T-helper 9 cell (primary cell): ENCODE data around the gene DUOX1.

Experiments used
- DNase-seq: peaks from one replicate; pipeline ENCODE4 v3.0.0-alpha.2; 2020

The DUOX1 gene

GRCh38 chr15:45143946-45144345 is 14.2 kb downstream of the DUOX1 start:
- no peak for DNase-seq

DNA sequence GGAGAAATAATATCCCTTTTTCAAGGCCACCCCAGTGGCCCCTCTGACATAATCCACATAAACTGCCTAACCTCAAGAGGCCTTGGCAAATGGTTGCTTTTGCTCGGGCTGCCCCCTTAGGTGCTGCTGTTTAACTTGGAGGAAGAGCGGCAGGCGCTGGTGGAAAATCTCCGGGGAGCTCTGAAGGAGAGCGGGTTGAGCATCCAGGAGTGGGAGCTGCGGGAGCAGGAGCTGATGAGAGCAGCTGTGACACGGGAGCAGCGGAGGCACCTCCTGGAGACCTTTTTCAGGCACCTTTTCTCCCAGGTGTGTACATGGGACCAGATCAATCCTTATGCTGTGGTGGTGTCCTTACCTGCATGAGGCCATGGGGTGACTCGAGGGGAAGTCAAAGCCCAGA is 15.0 kb downstream of the DUOX1 start:
- DNase-seq = no peak

- no peak for DNase-seq
These were observed 16.6 kb downstream of the DUOX1 start for GRCh38 chr15:45146405-45146804.

GRCh38 chr15:45147606-45148005 is 17.8 kb downstream of the DUOX1 start:
- DNase-seq = no peak

GRCh38 chr15:45148076-45149059 is 18.6 kb downstream of the DUOX1 start:
- no peak for DNase-seq

GRCh38 chr15:45149060-45149459 is 19.3 kb downstream of the DUOX1 start:
- DNase-seq = no peak

GRCh38 chr15:45150481-45150880 is 20.7 kb downstream of the DUOX1 start:
- DNase-seq = no peak

DNA sequence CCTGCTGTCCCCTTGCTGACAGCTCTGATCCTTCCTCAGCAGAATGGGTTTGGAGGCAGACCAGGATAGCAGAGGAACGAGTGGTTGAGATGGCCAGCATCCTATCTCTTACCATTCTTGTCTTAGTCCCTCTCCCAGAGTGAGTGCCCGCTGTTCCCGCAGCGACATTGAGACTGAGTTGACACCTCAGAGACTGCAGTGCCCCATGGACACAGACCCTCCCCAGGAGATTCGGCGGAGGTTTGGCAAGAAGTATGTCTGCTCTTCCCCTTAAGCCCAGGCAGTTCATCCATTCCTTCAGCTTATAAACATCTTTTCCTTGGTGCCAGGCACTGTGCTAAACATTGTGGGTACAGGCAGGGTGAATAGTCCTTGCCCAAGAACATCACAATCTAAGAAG is 21.2 kb downstream of the DUOX1 start:
- no peak for DNase-seq

GRCh38 chr15:45151998-45152828 is 22.4 kb downstream of the DUOX1 start:
- DNase-seq = no peak

GRCh38 chr15:45155739-45156138 is 25.9 kb downstream of the DUOX1 start:
- no peak for DNase-seq

- no peak for DNase-seq
These were observed 27.1 kb downstream of the DUOX1 start for GRCh38 chr15:45156744-45157455.

DNA sequence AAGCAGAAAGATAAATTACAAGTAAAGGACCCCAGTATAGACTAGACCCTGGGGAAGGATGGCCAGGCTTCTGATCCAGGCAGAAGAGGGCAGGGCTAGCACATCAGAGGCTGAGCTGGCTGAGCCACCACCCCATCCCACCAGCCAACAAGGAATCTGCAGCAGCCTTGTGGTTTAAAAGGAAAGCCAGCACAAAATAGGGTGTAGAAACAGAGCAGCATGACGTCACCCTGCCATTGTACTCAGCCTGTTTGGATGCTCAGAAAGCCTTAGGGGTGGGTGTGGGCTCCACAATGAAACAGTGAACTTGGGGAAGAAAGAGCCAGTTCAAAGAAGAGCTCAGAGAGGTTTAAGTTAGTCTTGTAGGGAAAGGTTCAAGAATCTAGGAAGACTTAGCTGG is 28.2 kb downstream of the DUOX1 start:
- no peak for DNase-seq

- DNase-seq = no peak
These were observed 31.9 kb downstream of the DUOX1 start for GRCh38 chr15:45161666-45162065.

GRCh38 chr15:45162771-45163507 is 33.1 kb downstream of the DUOX1 start:
- peak; percentile 33 for DNase-seq

DNA sequence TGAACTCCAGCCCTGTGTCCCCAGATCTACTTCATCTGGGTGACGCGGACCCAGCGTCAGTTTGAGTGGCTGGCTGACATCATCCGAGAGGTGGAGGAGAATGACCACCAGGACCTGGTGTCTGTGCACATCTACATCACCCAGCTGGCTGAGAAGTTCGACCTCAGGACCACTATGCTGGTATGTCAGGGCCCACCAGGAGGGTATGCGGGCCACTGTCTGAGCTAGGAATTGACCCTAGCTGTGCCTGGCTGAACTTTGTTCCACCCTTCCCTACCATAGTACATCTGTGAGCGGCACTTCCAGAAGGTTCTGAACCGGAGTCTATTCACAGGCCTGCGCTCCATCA is 33.7 kb downstream of the DUOX1 start:
- no peak for DNase-seq

- DNase-seq = no peak
These were observed 35.1 kb downstream of the DUOX1 start for GRCh38 chr15:45164914-45165313.

- no peak for DNase-seq
These were observed 35.7 kb downstream of the DUOX1 start for GRCh38 chr15:45165536-45165935.

DNA sequence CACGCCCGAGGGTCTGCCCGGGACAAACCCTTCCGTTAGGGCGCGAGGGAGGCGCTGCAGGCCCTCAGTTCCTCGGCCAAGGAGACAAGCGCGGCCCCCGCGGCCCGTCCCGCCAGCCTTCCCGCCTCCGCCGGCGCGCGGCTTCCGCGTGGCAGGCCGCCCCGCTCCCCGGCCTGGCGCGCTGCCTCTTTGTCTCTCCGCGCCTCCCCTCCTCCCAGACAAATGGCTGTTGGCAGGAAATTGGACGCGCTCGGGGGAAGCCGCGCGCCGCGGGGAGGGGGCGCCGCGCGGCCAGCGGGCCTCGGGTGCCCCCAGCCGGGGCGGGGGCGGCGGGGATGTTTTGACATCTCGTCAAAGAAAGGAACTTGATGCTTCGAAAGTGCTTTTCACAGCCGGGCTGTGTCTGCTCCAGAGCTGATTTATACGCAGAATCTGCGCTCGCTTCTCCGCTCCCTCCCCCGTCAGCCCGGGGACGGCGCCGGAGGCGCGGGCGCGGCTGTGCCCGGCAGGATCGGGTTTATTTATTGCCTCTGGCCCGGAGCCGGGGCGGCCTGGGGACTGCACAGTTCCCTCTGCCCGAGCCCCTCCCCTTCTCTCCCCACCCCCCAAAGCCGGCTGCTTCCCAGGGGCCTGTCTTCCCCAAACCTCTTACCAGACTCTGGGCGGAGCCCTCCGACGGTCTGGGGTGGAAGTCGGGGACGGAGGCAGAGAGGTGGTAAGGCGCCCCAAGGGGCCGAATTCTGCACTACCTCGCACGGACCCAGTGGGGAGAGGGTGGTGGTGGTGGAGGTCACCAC is 37.2 kb downstream of the DUOX1 start:
- peak; percentile 67 for DNase-seq

DNA sequence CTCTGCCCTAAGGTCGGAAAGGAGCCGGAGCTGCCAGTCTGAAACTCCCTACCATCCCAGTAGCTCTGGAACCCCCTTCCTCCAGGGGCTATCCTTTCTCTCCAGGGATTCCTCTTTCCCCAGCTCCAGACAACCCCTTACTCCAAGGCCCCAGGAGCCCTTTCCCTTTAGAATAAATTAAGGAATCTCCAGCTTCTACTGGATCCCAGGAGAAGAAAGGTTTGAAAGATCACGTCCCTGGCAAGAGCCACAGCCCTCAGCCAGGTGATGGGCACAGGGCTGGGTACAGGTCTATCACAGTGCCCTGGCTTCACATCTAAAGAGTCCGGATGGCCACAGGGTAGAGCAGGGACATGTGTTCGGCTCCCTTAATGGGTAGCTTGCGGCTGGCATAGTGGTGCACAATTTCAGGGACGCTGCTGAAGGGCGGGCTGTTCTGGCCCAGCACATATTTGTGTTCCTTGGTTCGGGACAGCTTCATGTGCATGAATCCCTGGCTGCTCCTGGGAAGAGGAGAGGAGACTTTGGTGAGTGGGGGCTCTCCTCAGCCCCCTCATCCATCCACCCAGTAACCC is 37.9 kb downstream of the DUOX1 start:
- DNase-seq = no peak

DNA sequence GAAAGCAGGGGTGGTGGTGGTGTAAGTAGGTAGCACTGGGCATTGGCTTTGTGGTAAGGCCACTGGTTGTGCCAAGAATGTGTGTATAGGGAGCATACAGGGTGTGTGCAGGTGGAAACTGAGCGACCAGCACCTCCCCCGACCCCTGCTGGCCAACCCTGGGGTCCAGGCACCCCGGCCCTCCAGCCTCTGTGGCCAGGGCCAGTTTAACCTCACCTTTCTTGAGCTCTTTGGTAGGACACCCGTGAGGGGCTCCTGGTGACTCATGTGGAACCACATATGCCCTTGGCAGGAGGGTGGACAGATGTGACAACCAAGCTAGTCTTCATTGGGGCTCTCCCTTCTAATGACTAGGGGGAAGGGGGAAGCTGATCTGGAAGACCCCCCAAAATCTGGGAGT is 38.5 kb downstream of the DUOX1 start:
- DNase-seq = no peak
